H1 (cell line): Measurements from ENCODE around the gene PLXDC2. TPM values are rescaled to one million over a fixed set of nuclear protein-coding genes. Genes with fewer than 3 reads are reported as not detected.

Source experiments
- CTCF ChIA-PET: fragments of 300-600 bp; sonication (Branson Sonifier 250); formaldehyde crosslinking; loops from one replicate; lab custom pipeline; 2021; ENCODE audit not compliant: partially characterized antibody; lab: Charles Lee
- POLR2A ChIA-PET: fragments of 300-600 bp; sonication (Branson Sonifier 250); formaldehyde crosslinking; loops from one replicate; lab custom pipeline; 2021; ENCODE audit warnings: inconsistent platforms; ENCODE audit not compliant: partially characterized antibody; lab: Charles Lee
- DNase-seq, 2 experiments: peaks; one replicate each; pipeline versions ENCODE4 v3.0.0 to v3.0.0-alpha.2; 2010 to 2022; ENCODE audit warnings: low spot score in 2 of 2, low read depth in 1 of 2, mixed read lengths in 1 of 2
- FAIRE-seq: peaks from 2 replicates; lab custom pipeline; 2011; peaks lifted over from hg19 to GRCh38; lab: Jason Lieb, UNC
- H2AFZ ChIP-seq: 2 replicates; pipeline ENCODE4 v1.8.1; 2012; ENCODE audit warnings: low read length, inconsistent platforms
- H2AK5ac ChIP-seq: 2 replicates; pipeline ENCODE4 v1.6.1; 2013; ENCODE audit warnings: low read depth, low read length
- H2BK120ac ChIP-seq: replicated peaks from 2 replicates; pipeline ENCODE3; 2013; ENCODE audit warnings: low read depth, low read length, inconsistent platforms
- H2BK12ac ChIP-seq: 2 replicates; pipeline ENCODE4 v1.6.1; 2013; ENCODE audit warnings: low read depth, low read length
- H2BK15ac ChIP-seq: 2 replicates; pipeline ENCODE4 v1.6.1; 2013; ENCODE audit warnings: low read length
- H2BK20ac ChIP-seq: 2 replicates; pipeline ENCODE4 v1.6.1; 2013; ENCODE audit warnings: low read length
- H2BK5ac ChIP-seq: 2 replicates; pipeline ENCODE4 v1.6.1; 2013; ENCODE audit warnings: low read depth, low read length
- H3K14ac ChIP-seq: 2 replicates; pipeline ENCODE4 v1.6.1; 2013; ENCODE audit warnings: inconsistent platforms; ENCODE audit not compliant: insufficient read length
- H3K18ac ChIP-seq: 2 replicates; pipeline ENCODE4 v1.6.1; 2013; ENCODE audit warnings: low read length; ENCODE audit errors: extremely low read depth
- H3K23ac ChIP-seq: 2 replicates; pipeline ENCODE4 v1.6.1; 2013; ENCODE audit warnings: inconsistent platforms; ENCODE audit not compliant: insufficient read length
- H3K23me2 ChIP-seq: 2 replicates; pipeline ENCODE4 v1.6.1; 2013; ENCODE audit warnings: low read depth, low read length
- H3K27ac ChIP-seq: 2 replicates; pipeline ENCODE4 v1.6.1; 2011; ENCODE audit warnings: low read depth, low read length, inconsistent platforms
- H3K27me3 ChIP-seq, 4 experiments: replicated peaks in 1 of 4; 1 replicate in 1 of 4; 2 replicates in 3 of 4; pipeline versions ENCODE4 v1.6.1 to v1.8.1; 2011 to 2013; ENCODE audit warnings: low read length in 3 of 4, mild to moderate bottlenecking in 3 of 4, inconsistent platforms in 2 of 4, mixed read lengths in 2 of 4, moderate library complexity in 1 of 4; ENCODE audit not compliant: control insufficient read depth in 3 of 4, insufficient read depth in 3 of 4; ENCODE audit errors: extremely low read depth in 1 of 4
- H3K36me3 ChIP-seq, 4 experiments: 2 replicates each; pipeline versions ENCODE4 v1.6.1 to v1.8.1; 2011 to 2013; ENCODE audit warnings: mild to moderate bottlenecking in 4 of 4, low read length in 3 of 4, moderate library complexity in 2 of 4, control low read depth in 1 of 4, inconsistent platforms in 1 of 4; ENCODE audit not compliant: insufficient read depth in 4 of 4, control insufficient read depth in 2 of 4
- H3K4ac ChIP-seq: replicated peaks from 2 replicates; pipeline ENCODE3; 2013; ENCODE audit warnings: low read length, low read depth, mixed read lengths, inconsistent platforms; ENCODE audit not compliant: insufficient read length
- H3K4me1 ChIP-seq, 4 experiments: replicated peaks in 1 of 4; 1 replicate in 1 of 4; 2 replicates in 3 of 4; pipeline versions ENCODE4 v1.6.1 to v1.8.1; 2011 to 2013; ENCODE audit warnings: low read length in 3 of 4, inconsistent platforms in 2 of 4, mixed read lengths in 1 of 4; ENCODE audit not compliant: insufficient read depth in 4 of 4, control insufficient read depth in 3 of 4
- H3K4me2 ChIP-seq, 2 experiments: 2 replicates each; pipeline versions ENCODE4 v1.6.1 to v1.8.1; 2011 to 2013; ENCODE audit warnings: low read depth in 2 of 2, low read length in 2 of 2, control low read depth in 1 of 2, inconsistent platforms in 1 of 2, mild to moderate bottlenecking in 1 of 2; ENCODE audit not compliant: insufficient read depth in 1 of 2
- H3K4me3 ChIP-seq, 4 experiments: fragments of 200-600, 300-600 bp in 1 of 4; sonication (generic), shearing (Covaris generic), sonication (Bioruptor Twin) in 1 of 4; 2 replicates each; pipeline versions ENCODE4 v1.5.1 to v1.8.1; 2011 to 2016; ENCODE audit warnings: low read length in 4 of 4, low read depth in 3 of 4, control low read depth in 2 of 4, inconsistent platforms in 2 of 4, mild to moderate bottlenecking in 2 of 4, mixed read lengths in 1 of 4, moderate library complexity in 1 of 4; ENCODE audit not compliant: insufficient read depth in 2 of 4; ENCODE audit errors: extremely low read depth in 1 of 4
- H3K56ac ChIP-seq: replicated peaks from 2 replicates; pipeline ENCODE3; 2013; ENCODE audit warnings: low read depth, mild to moderate bottlenecking, mixed read lengths, low read length, inconsistent platforms; ENCODE audit not compliant: insufficient read length
- H3K79me1 ChIP-seq: 2 replicates; pipeline ENCODE4 v1.6.1; 2013; ENCODE audit warnings: low read depth, low read length, control low read depth
- H3K79me2 ChIP-seq, 2 experiments: 2 replicates each; pipeline versions ENCODE4 v1.6.1 to v1.8.1; 2012 to 2013; ENCODE audit warnings: low read length in 2 of 2, mild to moderate bottlenecking in 2 of 2, inconsistent platforms in 1 of 2; ENCODE audit not compliant: insufficient read depth in 2 of 2, control insufficient read depth in 1 of 2
- H3K9ac ChIP-seq, 4 experiments: replicated peaks in 1 of 4; 1 replicate in 1 of 4; 2 replicates in 3 of 4; pipeline versions ENCODE4 v1.6.1 to v1.8.1; 2011 to 2013; ENCODE audit warnings: low read depth in 3 of 4, low read length in 3 of 4, control low read depth in 2 of 4, mild to moderate bottlenecking in 2 of 4, moderate library complexity in 2 of 4, inconsistent platforms in 1 of 4; ENCODE audit errors: extremely low read depth in 1 of 4
- H3K9me3 ChIP-seq, 2 experiments: 2 replicates each; pipeline versions ENCODE4 v1.6.1 to v1.8.1; 2012 to 2013; ENCODE audit warnings: mild to moderate bottlenecking in 2 of 2, moderate library complexity in 2 of 2, control low read depth in 1 of 2, inconsistent platforms in 1 of 2, low read depth in 1 of 2, low read length in 1 of 2, mixed read lengths in 1 of 2; ENCODE audit not compliant: insufficient read depth in 2 of 2
- H4K20me1 ChIP-seq, 2 experiments: replicated peaks in 1 of 2; 2 replicates each; pipeline versions ENCODE3 to v1.8.1; 2011 to 2013; ENCODE audit warnings: inconsistent platforms in 2 of 2, low read length in 2 of 2, mild to moderate bottlenecking in 1 of 2; ENCODE audit not compliant: insufficient read depth in 2 of 2, control insufficient read depth in 1 of 2
- H4K5ac ChIP-seq: 2 replicates; pipeline ENCODE4 v1.6.1; 2013; ENCODE audit warnings: low read length, low read depth, mixed read lengths, inconsistent platforms; ENCODE audit not compliant: insufficient read length
- H4K8ac ChIP-seq: 2 replicates; pipeline ENCODE4 v1.8.0; 2013; ENCODE audit warnings: mild to moderate bottlenecking, moderate library complexity, low read length, inconsistent platforms; ENCODE audit not compliant: insufficient read depth; ENCODE audit errors: extremely low read depth
- H4K91ac ChIP-seq: replicated peaks from 2 replicates; pipeline ENCODE3; 2013; ENCODE audit warnings: low read length, mixed read lengths, inconsistent platforms; ENCODE audit not compliant: insufficient read length
- HDAC2 ChIP-seq, 2 experiments: fragments of 300-600 bp in 1 of 2; sonication (generic) in 1 of 2; IDR thresholded peaks; 2 replicates each; pipeline ENCODE4 v1.6.1; 2011 to 2012; ENCODE audit warnings: low read depth in 2 of 2, low read length in 2 of 2, mild to moderate bottlenecking in 2 of 2, moderate library complexity in 2 of 2, borderline replicate concordance in 1 of 2, inconsistent platforms in 1 of 2
- MAFK ChIP-seq: IDR thresholded peaks from 2 replicates; pipeline ENCODE4 v1.6.1; 2012; ENCODE audit warnings: low read depth, mild to moderate bottlenecking, improper control_type of control experiment, low read length
- RFX5 ChIP-seq: IDR thresholded peaks from 2 replicates; pipeline ENCODE4 v1.6.1; 2011; ENCODE audit warnings: low read depth, low read length, improper control_type of control experiment, borderline replicate concordance
- RNF2 ChIP-seq: fragments of 200-900, 300-1000 bp; sonication (generic); IDR thresholded peaks from 2 replicates; pipeline ENCODE4 v1.7.1; 2016; ENCODE audit warnings: borderline replicate concordance, low read depth, mild to moderate bottlenecking, antibody characterized with exemption, low read length; ENCODE audit not compliant: poor library complexity, severe bottlenecking; ENCODE audit errors: missing control alignments
- RXRA ChIP-seq: IDR thresholded peaks from 2 replicates; pipeline ENCODE4 v1.6.1; 2011; ENCODE audit warnings: low read depth, mild to moderate bottlenecking, low read length, moderate library complexity; ENCODE audit not compliant: insufficient read depth
- SRF ChIP-seq: IDR thresholded peaks from 2 replicates; pipeline ENCODE4 v1.6.1; 2011; ENCODE audit warnings: mild to moderate bottlenecking, low read depth, low read length, moderate library complexity
- TCF12 ChIP-seq: IDR thresholded peaks from 2 replicates; pipeline ENCODE4 v1.6.1; 2011; ENCODE audit warnings: low read depth, mild to moderate bottlenecking, low read length
- TEAD4 ChIP-seq: IDR thresholded peaks from 2 replicates; pipeline ENCODE4 v1.6.1; 2012; ENCODE audit warnings: low read depth, low read length, inconsistent platforms, mixed read lengths
- YY1 ChIP-seq: IDR thresholded peaks from 2 replicates; pipeline ENCODE4 v1.6.1; 2011; ENCODE audit warnings: low read depth, mild to moderate bottlenecking, low read length
- WGBS, 2 experiments: shearing (Covaris generic) in 1 of 2; methylation state at CpG; one replicate each; pipeline versions ENCODE4 v1.1.6 to v1.1.7; 2013 to 2015; ENCODE audit warnings: low lambda C conversion rate in 2 of 2, mixed read lengths in 2 of 2, inconsistent platforms in 1 of 2, low coverage in 1 of 2, missing lambda C conversion rate in 1 of 2; ENCODE audit not compliant: insufficient replicate concordance in 2 of 2, insufficient coverage in 1 of 2, insufficient read length in 1 of 2; ENCODE audit errors: extremely low coverage in 1 of 2, missing lambda C conversion rate in 1 of 2; 5-methylcytosine and 5-hydroxymethylcytosine counted together
- polyA plus RNA-seq, 7 experiments: library from polyadenylated mRNA; depleted of rRNA in 3 of 7; stranded (reverse) in 5 of 7; unstranded in 2 of 7; fragments of >200 nt in 5 of 7; fragments of 200-250 nt in 2 of 7; gene quantifications; 1 replicate in 5 of 7; 2 replicates in 1 of 7; 4 replicates in 1 of 7; pipeline versions ENCODE4 v1.2.1 to v1.2.3, GENCODE V29; 2011 to 2013; ENCODE audit warnings: missing spikeins in 2 of 7, mixed read lengths in 2 of 7
- total RNA-seq: library from RNA; stranded (reverse); fragmentation: NEBNext Ultra II Directional; extraction: Animal tissue kit (Norgen Biotek cat#: 25700); gene quantifications from 2 replicates; pipeline ENCODE4 v1.2.1, GENCODE V29; 2021
- TF ChIP-seq, protein P1 (sequence below): IDR thresholded peaks from 2 replicates; pipeline ENCODE4 v1.6.1; 2012; ENCODE audit warnings: inconsistent platforms

Gene PLXDC2
- total and polyA plus RNA-seq, 2 of the 8 experiments (the other 6 are each of a cell fraction or from before 2014, with no cell fraction given): 23.0 to 40.5 TPM

DNA sequence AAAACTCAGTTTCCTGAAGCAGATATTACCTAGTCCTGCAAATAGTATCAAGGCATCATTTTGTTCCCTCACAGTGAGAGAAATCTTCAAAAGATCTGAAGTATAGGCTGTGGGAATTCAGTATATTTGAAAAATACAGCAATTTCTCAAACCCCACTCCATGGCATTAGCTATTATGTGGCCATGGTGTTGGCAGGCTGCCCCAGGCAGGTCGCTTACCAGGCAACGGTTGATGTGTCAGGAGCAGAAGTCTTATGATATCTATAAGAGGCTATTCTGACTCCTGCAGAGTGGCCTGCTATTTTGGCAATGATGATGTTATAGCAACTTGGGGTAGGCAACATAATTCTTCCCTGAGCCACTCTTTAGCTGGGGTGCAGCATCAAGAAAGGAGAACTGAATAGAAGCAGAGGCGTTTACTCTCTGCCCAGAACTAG is 187.9 kb downstream of the PLXDC2 start:
- 91% methylated on average over 3 of the region's 3 CpGs; no CpG with 5 or more reads in 1 of the 2 experiments for WGBS, 2 experiments
- no peak overlapping the region for H2BK120ac ChIP-seq
- H3K4ac ChIP-seq: no peak overlapping the region
- no peaks in the 10 kb centered on the region for H3K9me3 ChIP-seq
- no peak overlapping the region for H2BK12ac ChIP-seq
- no peak overlapping the region for H4K5ac ChIP-seq
- H2AFZ ChIP-seq: no peak overlapping the region
- POLR2A ChIA-PET: no interaction called here
- no peak for DNase-seq
- no peaks in the 10 kb centered on the region for H3K23me2 ChIP-seq
- peaks cover 0 to 35% of the 10 kb centered on the region in 2 experiments; a peak in 2 of 4 replicates for H3K79me2 ChIP-seq
- no peak overlapping the region for H4K8ac ChIP-seq
- no peak overlapping the region for H4K91ac ChIP-seq
- no peak overlapping the region for H3K27ac ChIP-seq
- H3K23ac ChIP-seq: no peak overlapping the region
- no peak overlapping the region for H3K56ac ChIP-seq
- H3K9ac ChIP-seq: no peak overlapping the region
- H2BK15ac ChIP-seq: no peak overlapping the region
- no peak overlapping the region for H3K18ac ChIP-seq
- CTCF ChIA-PET: interaction anchor here (0.9 kb wide), 1 partner anchor 189 kb away, joined by 3 read pairs; no protein-coding TSS in a partner anchor
- no peak overlapping the region for H3K4me3 ChIP-seq
- no peak overlapping the region for H2BK20ac ChIP-seq
- H2BK5ac ChIP-seq: no peak overlapping the region
- TF ChIP-seq, protein P1, sequence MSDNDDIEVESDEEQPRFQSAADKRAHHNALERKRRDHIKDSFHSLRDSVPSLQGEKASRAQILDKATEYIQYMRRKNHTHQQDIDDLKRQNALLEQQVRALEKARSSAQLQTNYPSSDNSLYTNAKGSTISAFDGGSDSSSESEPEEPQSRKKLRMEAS: no peak
- TF ChIP-seq RNF2: no peak
- no peak for TF ChIP-seq SRF
- no peak for TF ChIP-seq MAFK
- no peak for TF ChIP-seq YY1
- no peak for TF ChIP-seq TEAD4
- TF ChIP-seq RFX5: no peak
- TF ChIP-seq HDAC2 (IDR thresholded peaks at IDR 0.05; ENCODE audit: borderline replicate concordance in 1 of 2, low read depth in 2 of 2, low read length in 2 of 2): no peak
- no peak for TF ChIP-seq TCF12
- TF ChIP-seq RXRA: no peak
- TF ChIP-seq, all 59 proteins: peak for 0
- no peak for FAIRE-seq
- peaks cover 3 to 10% (median 6%) of the 10 kb centered on the region in 4 experiments; a peak in 5 of 8 replicates for H3K36me3 ChIP-seq
- no peak overlapping the region for H2AK5ac ChIP-seq
- H3K14ac ChIP-seq: no peak overlapping the region
- no peaks in the 10 kb centered on the region for H4K20me1 ChIP-seq
- no peaks in the 10 kb centered on the region; the same call in 1 of the 2 replicates for H3K79me1 ChIP-seq
- peaks cover 0 to 10% (median 4%) of the 10 kb centered on the region in 4 experiments; a peak in 3 of 7 replicates for H3K4me1 ChIP-seq
- H3K27me3 ChIP-seq: no peaks in the 10 kb centered on the region
- no peak overlapping the region for H3K4me2 ChIP-seq
